GM12878 (cell line): ENCODE data around the gene TNFSF9. TPM values are rescaled to one million over a fixed set of nuclear protein-coding genes. Genes with fewer than 3 reads are reported as not detected.

ENCODE experiments used
- ATAC-seq: fragments of 200-7000 bp; cut with Tn5 transposase; 3 replicates; pipeline ENCODE4 v1.9.1; 2020; ENCODE audit warnings: mild to moderate bottlenecking, moderate library complexity
- BruUV-seq: library from RNA; stranded (reverse); fragments of 400-500 nt; replicated peaks from 2 replicates; lab custom pipeline; 2021; lab: Mats Ljungman, UMichigan
- CTCF ChIA-PET: fragments of 300-600 bp; sonication (Branson Sonifier 250); formaldehyde crosslinking; extraction: SDS; loops from one replicate; lab custom pipeline; 2021; ENCODE audit warnings: inconsistent platforms; lab: Yijun Ruan, JAX
- POLR2A ChIA-PET: fragments of 350-600 bp; formaldehyde crosslinking; extraction: SDS; loops from one replicate; lab custom pipeline; 2021; ENCODE audit warnings: inconsistent platforms; lab: Charles Lee
- RAD21 ChIA-PET: fragments of 300-600 bp; sonication (Branson Sonifier 250); formaldehyde crosslinking; loops from one replicate; lab custom pipeline; 2023; ENCODE audit warnings: antibody characterized with exemption; ENCODE audit not compliant: unreplicated experiment; lab: Charles Lee
- SMC1A ChIA-PET: fragments of 300-600 bp; sonication (Branson Sonifier 250); formaldehyde crosslinking; loops from one replicate; lab custom pipeline; 2023; ENCODE audit not compliant: unreplicated experiment, uncharacterized antibody; lab: Charles Lee
- DNase-seq: peaks from one replicate; pipeline ENCODE4 v3.0.0-alpha.2; 2011; ENCODE audit warnings: low read depth, low spot score
- FAIRE-seq: peaks from 3 replicates; lab custom pipeline; 2011; peaks lifted over from hg19 to GRCh38; lab: Jason Lieb, UNC
- H2AFZ ChIP-seq: 2 replicates; pipeline ENCODE4 v1.6.0; 2011; ENCODE audit warnings: low read depth, low read length, control low read depth; ENCODE audit not compliant: control insufficient read depth
- H3K27ac ChIP-seq: 2 replicates; pipeline ENCODE4 v1.5.1; 2011; ENCODE audit warnings: control low read depth; ENCODE audit not compliant: control insufficient read depth, insufficient read depth
- H3K27me3 ChIP-seq, 2 experiments: replicated peaks in 1 of 2; 2 replicates each; pipeline versions ENCODE4 v1.6.0 to v1.6.1; 2011; ENCODE audit warnings: low read length in 1 of 2; ENCODE audit not compliant: control insufficient read depth in 2 of 2, insufficient read depth in 2 of 2
- H3K36me3 ChIP-seq, 2 experiments: 2 replicates each; pipeline ENCODE4 v1.5.1; 2011; ENCODE audit warnings: low read length in 1 of 2; ENCODE audit not compliant: control insufficient read depth in 2 of 2, insufficient read depth in 2 of 2
- H3K4me1 ChIP-seq: 2 replicates; pipeline ENCODE4 v1.6.1; 2011; ENCODE audit warnings: mild to moderate bottlenecking, low read length, moderate library complexity, mixed read lengths; ENCODE audit not compliant: control insufficient read depth, insufficient read depth
- H3K4me2 ChIP-seq: 2 replicates; pipeline ENCODE4 v1.6.0; 2011; ENCODE audit warnings: control low read depth; ENCODE audit not compliant: control insufficient read depth, insufficient read depth
- H3K4me3 ChIP-seq: fragments of 200-600 bp; sonication (generic); 2 replicates; pipeline ENCODE4 v1.5.1; 2016
- H3K79me2 ChIP-seq: 2 replicates; pipeline ENCODE4 v1.6.0; 2011; ENCODE audit warnings: low read length; ENCODE audit not compliant: control insufficient read depth, insufficient read depth
- H3K9ac ChIP-seq: 2 replicates; pipeline ENCODE4 v1.8.0; 2011; ENCODE audit warnings: low read length, control low read depth, mixed read lengths; ENCODE audit not compliant: control insufficient read depth, insufficient read depth
- H3K9me3 ChIP-seq: replicated peaks from 3 replicates; pipeline ENCODE4 v1.5.1; 2011; ENCODE audit warnings: mild to moderate bottlenecking, low read length; ENCODE audit not compliant: control insufficient read depth, insufficient read depth
- H4K20me1 ChIP-seq: 2 replicates; pipeline ENCODE4 v1.6.0; 2011; ENCODE audit not compliant: control insufficient read depth, insufficient read depth
- CHD1 ChIP-seq: IDR thresholded peaks from 2 replicates; pipeline ENCODE4 v1.6.1; 2012; ENCODE audit warnings: low read depth, low read length, improper control_type of control experiment
- CHD4 ChIP-seq: fragments of 200-600 bp; sonication (generic); IDR thresholded peaks from 2 replicates; pipeline ENCODE4 v1.6.1; 2016; ENCODE audit warnings: mild to moderate bottlenecking
- EGR1 ChIP-seq, 2 experiments: IDR thresholded peaks; 1 replicate in 1 of 2; 2 replicates in 1 of 2; pipeline ENCODE4 v1.6.1; 2011 to 2012; ENCODE audit warnings: low read depth in 2 of 2, low read length in 2 of 2, borderline replicate concordance in 1 of 2, mild to moderate bottlenecking in 1 of 2, moderate library complexity in 1 of 2
- HDAC6 ChIP-seq: fragments of 200-600 bp; sonication (generic); IDR thresholded peaks from one replicate; pipeline ENCODE4 v1.8.0; 2017; ENCODE audit warnings: antibody characterized with exemption; ENCODE audit not compliant: unreplicated experiment
- IRF4 ChIP-seq: IDR thresholded peaks from 2 replicates; pipeline ENCODE4 v1.6.1; 2011; ENCODE audit warnings: low read depth, low read length
- JUNB ChIP-seq: IDR thresholded peaks from 2 replicates; pipeline ENCODE4 v1.6.1; 2016; ENCODE audit warnings: antibody characterized with exemption, mild to moderate bottlenecking
- MTA3 ChIP-seq: IDR thresholded peaks from 2 replicates; pipeline ENCODE4 v1.6.1; 2012; ENCODE audit warnings: low read length, inconsistent platforms, borderline replicate concordance
- MYB ChIP-seq: fragments of 150-350 bp; IDR thresholded peaks from 2 replicates; pipeline ENCODE4 v1.6.1; 2014; ENCODE audit warnings: mild to moderate bottlenecking, low read depth, low read length, borderline replicate concordance
- POLR2A ChIP-seq: IDR thresholded peaks from 2 replicates; pipeline ENCODE4 v1.6.1; 2011; ENCODE audit warnings: low read depth, mild to moderate bottlenecking, low read length
- RAD51 ChIP-seq: fragments of 450-650 bp; IDR thresholded peaks from 2 replicates; pipeline ENCODE4 v1.6.1; 2016; ENCODE audit warnings: moderate library complexity, mild to moderate bottlenecking, inconsistent platforms
- TCF12 ChIP-seq: IDR thresholded peaks from 2 replicates; pipeline ENCODE4 v1.6.1; 2011; ENCODE audit warnings: low read depth, mild to moderate bottlenecking, low read length
- TCF7 ChIP-seq: IDR thresholded peaks from 2 replicates; pipeline ENCODE4 v1.6.1; 2014; ENCODE audit warnings: antibody characterized with exemption, borderline replicate concordance
- ZSCAN29 ChIP-seq: fragments of 450-650 bp; IDR thresholded peaks from 2 replicates; pipeline ENCODE4 v1.6.1; 2017; ENCODE audit warnings: mild to moderate bottlenecking, moderate library complexity
- WGBS: methylation state at CpG from one replicate; pipeline ENCODE4 v1.1.6; 2016; ENCODE audit warnings: low lambda C conversion rate; ENCODE audit not compliant: insufficient replicate concordance, insufficient coverage; ENCODE audit errors: missing lambda C conversion rate; 5-methylcytosine and 5-hydroxymethylcytosine counted together
- in situ Hi-C: fragments of 300-500 bp; cut with MboI; formaldehyde crosslinking; loops from 9 replicates; pipeline ENCODE4 v1.14.3; 2018; ENCODE audit warnings: mixed read lengths
- intact Hi-C: fragments of 100-400 bp; cut with micrococcal nuclease; formaldehyde crosslinking; loops from one replicate; pipeline ENCODE4 v1.14.2; 2022; ENCODE audit not compliant: unreplicated experiment
- polyA plus RNA-seq, 11 experiments: library from polyadenylated mRNA; depleted of rRNA in 4 of 11; unstranded in 6 of 11; stranded (reverse) in 5 of 11; fragments of >200 nt; fragmentation: Nextera tagmentation in 4 of 11; fragmentation: Illumina TruSeq in 1 of 11; extraction: Ambion mirVana in 4 of 11; extraction: Trizol in 1 of 11; gene quantifications; 1 replicate in 1 of 11; 2 replicates in 10 of 11; pipeline versions ENCODE4 v1.2.1 to v1.2.3, GENCODE V29; 2011 to 2016; ENCODE audit warnings: inconsistent platforms in 2 of 11, missing spikeins in 2 of 11, low read depth in 1 of 11
- total RNA-seq, 4 experiments: library from RNA; depleted of rRNA in 3 of 4; stranded (reverse); fragments of >200 nt in 3 of 4; fragmentation: Illumina TruSeq in 1 of 4; extraction: Trizol in 1 of 4; gene quantifications; 2 replicates each; pipeline versions ENCODE4 v1.2.1 to v1.2.3, GENCODE V29; 2013 to 2021
- TF ChIP-seq, protein P1 (sequence below): IDR thresholded peaks from 2 replicates; pipeline ENCODE4 v1.6.1; 2011; ENCODE audit warnings: borderline replicate concordance, low read depth, mild to moderate bottlenecking, moderate library complexity, mixed read lengths, low read length; ENCODE audit not compliant: insufficient read depth; ENCODE audit errors: extremely low read length

Gene TNFSF9
- total and polyA plus RNA-seq, 10 of the 15 experiments (the other 5 are each of a cell fraction or from before 2014, with no cell fraction given): 6.2 to 75.3 (median 22.1) TPM

DNA sequence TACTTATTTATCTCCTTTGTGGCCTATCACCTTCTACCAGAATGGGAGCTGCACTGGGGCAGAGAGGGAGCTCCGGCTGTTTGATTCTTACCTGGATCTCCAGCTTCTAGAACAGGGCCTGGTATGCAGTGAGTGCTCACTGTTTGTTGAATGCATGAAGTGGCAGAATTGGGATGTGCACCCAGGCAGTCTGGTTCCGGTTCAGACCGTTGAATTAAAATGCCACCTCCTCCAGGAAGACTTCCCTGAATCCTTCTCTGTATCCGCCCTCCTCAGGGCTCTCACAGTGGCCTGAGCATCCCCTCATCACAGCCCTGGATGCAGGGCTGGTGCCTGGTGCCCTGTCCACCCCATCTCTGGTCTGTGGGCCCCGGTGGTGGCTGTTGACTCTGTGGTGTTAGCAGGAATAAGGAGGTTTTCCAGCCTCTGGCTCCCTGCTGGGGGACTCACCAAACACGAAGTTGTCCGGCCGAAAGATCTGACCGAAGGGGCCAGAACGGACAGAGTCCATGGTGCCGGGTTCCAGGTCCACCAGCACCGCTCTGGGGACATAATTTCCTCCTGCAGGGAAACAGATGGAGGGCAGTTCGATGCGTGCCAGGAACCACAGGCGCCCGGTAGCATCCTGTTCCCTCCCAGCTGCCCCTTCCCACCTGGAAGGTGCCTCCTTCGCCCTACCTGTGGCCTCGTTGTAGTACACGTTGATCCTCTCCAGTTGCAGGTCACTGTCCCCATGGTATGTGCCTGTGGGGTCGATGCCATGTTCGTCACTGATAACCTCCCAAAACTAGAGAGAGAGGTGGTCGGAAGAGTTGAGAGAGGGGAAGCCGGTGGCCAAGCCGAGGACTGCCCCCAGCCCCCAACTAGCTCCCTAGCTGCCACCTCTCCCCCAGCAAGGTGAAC, 29.7 kb upstream of the TNFSF9 start:
- ATAC-seq (no peak), DNase-seq (no peak), FAIRE-seq (no peak)
- RAD21 ChIA-PET: interaction anchor here (0.7 to 1.2 kb wide), 2 partner anchors 251 to 362 kb away, joined by 3 to 4 read pairs; no protein-coding TSS in a partner anchor
- Histone ChIP-seq H3K36me3 (no peaks in the 10 kb centered on the region), H3K79me2 (no peaks in the 10 kb centered on the region), H3K9ac (no peak overlapping the region), H3K4me2 (peak overlapping the region; percentile 87; the same call in 1 of the 2 replicates), H3K4me1 (peaks cover 2% of the 10 kb centered on the region), H3K27me3 (peaks cover 0 to 2% of the 10 kb centered on the region in 2 experiments; a peak in 3 of 4 replicates), H3K9me3 (no peaks in the 10 kb centered on the region), H4K20me1 (no peaks in the 10 kb centered on the region), H3K27ac (no peak overlapping the region), H3K4me3 (no peak overlapping the region), H2AFZ (no peak overlapping the region)
- in situ Hi-C loops (no loop called here), intact Hi-C loops (loop anchor here (10.0 kb wide), 2 partner anchors 106 to 336 kb away; partner anchors contain the start of gene GTF2F1)
- POLR2A ChIA-PET: interaction anchor here (1.6 kb wide), 1 partner anchor 11 kb away, joined by 4 read pairs; no protein-coding TSS in a partner anchor
- SMC1A ChIA-PET: interaction anchor here (0.7 to 1.7 kb wide), 5 partner anchors 10 to 374 kb away, joined by 3 to 8 read pairs (median 4); partner anchors contain the start of gene DENND1C
- CTCF ChIA-PET: interaction anchor here (1.9 kb wide), 1 partner anchor 19 kb away, joined by 12 read pairs; the partner anchor contains the start of gene DENND1C
- WGBS: 74% methylated on average over 24 of the region's 24 CpGs
- no TSS peak for BruUV-seq
- TF ChIP-seq JUNB: no peak
- TF ChIP-seq, protein P1, sequence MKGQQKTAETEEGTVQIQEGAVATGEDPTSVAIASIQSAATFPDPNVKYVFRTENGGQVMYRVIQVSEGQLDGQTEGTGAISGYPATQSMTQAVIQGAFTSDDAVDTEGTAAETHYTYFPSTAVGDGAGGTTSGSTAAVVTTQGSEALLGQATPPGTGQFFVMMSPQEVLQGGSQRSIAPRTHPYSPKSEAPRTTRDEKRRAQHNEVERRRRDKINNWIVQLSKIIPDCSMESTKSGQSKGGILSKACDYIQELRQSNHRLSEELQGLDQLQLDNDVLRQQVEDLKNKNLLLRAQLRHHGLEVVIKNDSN: no peak
- no peak for TF ChIP-seq TCF12
- no peak for TF ChIP-seq RAD51
- no peak for TF ChIP-seq CHD4
- TF ChIP-seq ZSCAN29: no peak
- TF ChIP-seq IRF4: no peak
- no peak for TF ChIP-seq TCF7
- no peak for TF ChIP-seq POLR2A
- TF ChIP-seq MYB: no peak
- TF ChIP-seq CHD1: no peak
- no peak for TF ChIP-seq EGR1 (IDR thresholded peaks at IDR 0.05; ENCODE audit: borderline replicate concordance in 1 of 2, low read depth in 2 of 2, low read length in 2 of 2)
- no peak for TF ChIP-seq MTA3
- no peak for TF ChIP-seq HDAC6
- TF ChIP-seq, all 136 proteins: peak for 0
